Stimulated activated CD4-positive, alpha-beta T cell treated with anti-CD3 and anti-CD28 coated beads, Interleukin-1b, Interleukin-23, amount 100 ng/mL, for 1 hour (primary cell): ENCODE measurements around the gene NOS2.
"Not testable (repeated sequence)": the region's sequence is repeated elsewhere in the genome, so short reads cannot be mapped to it uniquely, and the experiment has no call there.

Experiments used
- DNase-seq, 2 donors: peaks; one replicate each; pipeline ENCODE4 v3.0.0-alpha.2; 2020; ENCODE audit warnings: low read depth in 2 of 2

The NOS2 gene

DNA sequence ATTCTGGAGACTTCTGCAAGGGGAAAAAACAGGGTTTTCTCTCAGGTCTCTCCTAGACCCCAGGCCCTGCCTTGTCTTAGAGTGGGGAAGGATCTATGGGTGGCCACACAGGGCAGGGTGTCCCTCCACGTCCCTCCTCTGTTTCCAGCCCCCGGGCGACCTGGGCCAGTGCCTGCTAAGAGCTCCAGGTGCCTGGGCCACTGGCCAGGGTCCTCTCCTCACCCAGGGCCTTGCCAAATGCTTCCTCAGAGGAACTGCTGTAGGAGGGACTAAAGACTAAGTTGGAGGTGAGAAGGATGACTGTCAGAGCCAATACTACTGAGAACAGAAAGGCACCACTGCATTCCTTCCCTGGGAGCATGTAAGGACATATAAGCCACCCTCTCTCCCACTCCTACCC lies 11.4 kb downstream of the NOS2 start:
- DNase-seq: no peak

DNA sequence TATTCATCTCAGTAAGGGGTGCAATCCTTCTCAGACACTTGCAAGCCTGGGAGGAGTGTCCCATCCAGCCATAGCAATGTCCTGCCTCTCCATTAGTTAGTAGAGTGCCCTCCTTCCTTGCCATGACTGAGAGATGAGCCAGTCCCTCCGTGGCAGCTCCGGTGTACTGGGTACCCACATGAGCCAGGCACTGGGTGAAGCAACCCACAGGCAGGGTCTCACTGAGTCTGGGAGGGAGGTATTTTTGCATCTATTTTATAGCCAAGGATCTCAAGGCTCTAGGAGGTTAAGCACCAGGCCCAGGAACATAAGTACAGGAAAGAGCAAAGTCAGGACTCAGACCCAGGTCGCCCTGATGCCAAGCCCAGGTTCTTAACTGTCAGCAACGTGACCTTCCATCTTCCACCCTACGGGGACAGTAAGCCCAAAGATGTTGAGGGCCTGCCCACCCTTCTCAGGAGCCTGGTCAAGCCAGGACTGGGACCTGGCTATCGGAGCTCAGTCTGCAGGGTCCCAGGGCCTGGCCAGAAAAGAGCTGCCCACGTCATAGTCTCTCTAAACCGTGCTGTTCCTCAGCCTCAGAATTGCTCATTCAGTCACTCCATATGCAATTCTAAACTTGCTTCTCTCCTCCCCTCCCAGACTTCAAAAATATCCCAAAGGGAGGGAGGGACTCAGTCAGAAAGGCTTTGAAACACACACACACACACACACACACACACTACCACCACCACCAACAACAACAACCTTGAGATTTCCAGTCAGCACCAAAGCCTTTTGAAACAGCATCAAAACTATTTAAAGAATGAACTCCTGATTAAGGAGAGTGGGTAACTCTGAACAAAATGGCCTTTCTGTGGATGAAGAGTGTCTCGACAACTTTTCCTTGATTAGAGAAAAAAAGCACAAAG lies 16.6 kb downstream of the NOS2 start:
- no peak for DNase-seq

DNA sequence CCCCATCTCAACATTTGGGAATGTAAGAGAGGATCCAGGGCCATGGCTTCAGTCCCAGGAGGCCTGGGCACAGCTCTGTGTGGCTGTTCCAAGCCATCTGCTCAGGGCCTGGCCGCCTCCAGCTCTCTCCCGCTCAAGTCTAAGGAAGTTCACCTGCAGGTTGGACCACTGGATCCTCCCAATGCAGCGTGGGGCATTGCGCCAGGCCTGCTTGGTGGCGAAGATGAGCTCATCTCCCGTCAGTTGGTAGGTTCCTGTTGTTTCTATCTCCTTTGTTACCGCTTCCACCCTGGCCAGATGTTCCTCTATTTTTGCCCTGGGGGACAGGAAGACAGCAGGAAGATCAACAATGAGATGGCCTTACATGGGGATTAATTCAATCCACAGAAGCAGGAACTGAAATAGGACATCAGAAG lies 17.5 kb downstream of the NOS2 start:
- DNase-seq: no peak

DNA sequence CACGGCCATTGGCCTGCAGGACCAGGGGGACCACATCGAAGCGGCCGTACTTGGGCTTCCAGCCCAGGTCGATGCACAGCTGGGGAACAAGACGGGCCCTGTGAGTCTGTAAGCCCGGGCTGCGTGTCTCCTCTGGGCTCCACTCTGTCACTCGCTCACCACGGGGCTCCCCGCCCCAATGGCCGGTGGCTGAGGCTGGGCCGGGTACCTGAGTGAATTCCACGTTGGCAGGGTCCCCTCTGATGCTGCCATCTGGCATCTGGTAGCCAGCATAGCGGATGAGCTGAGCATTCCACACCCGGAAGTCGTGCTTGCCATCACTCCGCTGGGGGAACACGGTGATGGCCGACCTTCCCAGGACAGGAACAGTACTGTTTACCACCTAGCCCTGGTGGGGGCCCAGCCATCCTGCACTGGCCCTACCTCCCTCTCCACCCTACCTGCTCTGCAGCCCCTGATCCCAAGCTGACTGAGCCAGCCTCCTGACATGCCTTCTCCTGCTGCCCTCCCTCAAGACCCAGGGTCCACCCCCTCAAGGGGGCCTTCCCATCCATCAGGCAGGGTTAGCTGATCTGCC lies 19.4 kb downstream of the NOS2 start:
- no peak for DNase-seq

DNA sequence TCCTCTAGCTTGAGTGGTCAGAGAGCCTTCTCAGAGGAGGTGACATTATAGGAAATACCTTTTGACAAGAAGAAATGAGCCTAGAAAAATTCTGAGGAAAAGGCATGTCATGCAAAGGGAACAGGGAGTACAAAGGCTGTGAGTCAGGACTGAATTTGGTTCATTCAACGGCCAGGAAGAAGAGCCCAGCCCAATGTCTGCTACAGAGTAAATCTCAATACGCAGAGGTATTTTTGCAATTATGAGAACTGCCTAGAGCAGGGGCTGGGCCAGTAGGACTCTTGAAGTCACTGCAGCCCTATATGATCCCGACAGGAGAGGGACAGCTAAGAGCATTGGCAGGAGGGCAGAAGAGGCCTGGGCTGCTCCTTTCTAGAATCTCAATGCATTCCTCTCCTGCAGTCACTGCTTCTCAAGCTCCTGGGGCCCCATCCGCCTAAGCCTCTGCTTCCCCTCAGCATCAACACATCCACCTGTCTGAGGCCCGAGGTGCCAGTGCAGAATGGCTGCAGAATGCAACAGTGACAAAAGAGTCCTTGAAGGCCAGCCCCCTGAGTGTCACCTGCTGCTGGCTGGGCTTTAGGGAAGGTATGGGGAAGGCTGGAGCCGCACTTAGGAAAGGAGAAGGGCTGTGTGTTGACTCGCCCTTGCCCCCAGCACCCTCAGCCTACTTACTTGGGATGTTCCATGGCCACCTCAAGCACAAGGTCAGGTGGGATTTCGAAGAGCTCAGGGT lies 20.1 kb downstream of the NOS2 start:
- DNase-seq: no peak

DNA sequence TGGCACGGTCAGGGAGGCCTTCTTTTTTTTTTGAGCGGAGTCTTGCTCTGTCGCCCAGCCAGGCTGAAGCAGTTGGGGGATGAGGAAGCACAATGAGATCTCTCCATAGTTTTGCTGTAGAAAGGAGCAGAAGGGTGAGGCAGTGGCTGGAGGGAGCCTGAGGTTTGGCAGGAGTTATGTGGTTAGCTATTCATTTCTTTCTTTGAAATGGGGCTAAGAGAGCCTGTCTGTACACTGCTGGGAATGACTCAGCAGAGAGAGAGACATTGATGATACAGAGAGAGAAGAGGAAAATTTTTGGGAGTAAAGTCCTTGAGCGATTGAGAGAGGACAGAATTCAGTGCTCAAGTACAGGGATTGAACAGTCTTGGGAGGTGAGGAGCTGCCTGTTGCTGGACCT lies 22.1 kb downstream of the NOS2 start:
- DNase-seq: no peak

DNA sequence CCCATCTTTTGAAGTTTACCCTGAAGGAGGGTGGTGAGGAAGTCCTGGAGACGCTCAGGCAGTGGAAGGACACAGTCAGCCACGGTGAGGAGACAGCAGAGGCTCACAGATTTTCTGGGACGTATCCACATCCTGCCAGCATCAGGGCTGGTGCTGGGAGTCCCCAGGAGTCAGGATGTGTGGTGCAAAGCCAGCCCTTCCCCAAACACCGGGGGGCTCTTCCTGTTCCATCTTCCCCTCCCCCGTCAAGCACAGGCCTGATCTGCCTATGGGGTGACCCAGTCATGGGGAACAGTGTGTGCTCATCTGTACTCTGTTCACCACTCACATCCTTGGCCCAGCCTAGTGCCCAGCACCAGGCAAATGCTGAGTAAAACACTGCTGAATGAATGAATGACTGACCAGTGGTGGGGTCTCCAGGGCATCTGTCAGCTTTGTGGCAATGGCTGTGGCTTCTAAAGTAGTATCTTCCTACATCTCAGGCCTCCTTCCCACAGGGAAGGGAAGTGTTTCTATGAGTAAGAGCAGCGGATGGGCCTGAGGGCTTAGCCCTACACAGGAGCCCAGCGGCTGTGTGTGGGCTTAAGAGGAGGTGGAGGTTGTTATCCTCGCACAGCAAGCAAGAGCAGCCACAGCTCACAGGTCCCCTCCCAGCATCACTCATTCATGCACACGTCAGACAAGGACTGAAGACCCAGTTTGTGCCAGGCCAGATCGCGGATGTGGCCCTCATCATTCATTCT lies 23.3 kb downstream of the NOS2 start:
- no peak for DNase-seq

DNA sequence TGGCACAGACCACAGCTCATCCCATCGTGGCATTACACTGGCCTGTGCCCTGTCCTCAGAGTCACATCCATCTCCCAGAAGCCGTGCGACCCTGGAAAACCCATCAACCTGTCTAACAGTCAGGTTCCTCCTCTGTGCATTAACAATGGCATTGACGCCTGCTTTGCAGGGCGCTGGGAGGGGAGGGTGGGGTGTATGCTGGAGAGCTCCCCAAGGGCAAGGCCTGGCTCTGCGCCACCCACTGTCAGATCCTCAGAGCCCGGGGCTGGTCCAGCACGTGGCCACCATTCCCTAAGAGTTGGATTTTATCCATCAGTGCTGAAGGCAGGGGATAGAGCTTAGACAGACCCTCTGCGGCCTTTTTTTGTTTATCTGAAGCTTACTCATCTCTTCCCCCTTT lies 28.7 kb downstream of the NOS2 start:
- DNase-seq: no peak

DNA sequence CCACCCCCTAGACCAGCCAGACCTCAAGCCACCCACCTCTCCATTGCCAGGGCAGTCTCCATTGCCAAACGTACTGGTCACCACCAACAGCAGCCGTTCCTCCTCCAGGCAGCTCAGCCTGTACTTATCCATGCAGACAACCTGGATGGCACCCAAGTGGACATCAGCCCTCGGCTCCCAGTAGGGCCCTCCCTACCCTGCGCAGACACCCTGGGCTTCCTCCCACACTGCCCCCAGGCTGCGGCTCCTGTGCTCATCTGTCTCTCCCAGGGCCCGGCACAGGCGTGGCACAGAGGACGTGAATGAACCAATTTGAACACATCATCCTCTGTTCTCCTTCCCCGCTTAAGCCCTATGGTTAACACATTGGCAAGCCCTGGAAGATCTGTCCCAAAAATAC lies 29.5 kb downstream of the NOS2 start:
- DNase-seq: no peak

DNA sequence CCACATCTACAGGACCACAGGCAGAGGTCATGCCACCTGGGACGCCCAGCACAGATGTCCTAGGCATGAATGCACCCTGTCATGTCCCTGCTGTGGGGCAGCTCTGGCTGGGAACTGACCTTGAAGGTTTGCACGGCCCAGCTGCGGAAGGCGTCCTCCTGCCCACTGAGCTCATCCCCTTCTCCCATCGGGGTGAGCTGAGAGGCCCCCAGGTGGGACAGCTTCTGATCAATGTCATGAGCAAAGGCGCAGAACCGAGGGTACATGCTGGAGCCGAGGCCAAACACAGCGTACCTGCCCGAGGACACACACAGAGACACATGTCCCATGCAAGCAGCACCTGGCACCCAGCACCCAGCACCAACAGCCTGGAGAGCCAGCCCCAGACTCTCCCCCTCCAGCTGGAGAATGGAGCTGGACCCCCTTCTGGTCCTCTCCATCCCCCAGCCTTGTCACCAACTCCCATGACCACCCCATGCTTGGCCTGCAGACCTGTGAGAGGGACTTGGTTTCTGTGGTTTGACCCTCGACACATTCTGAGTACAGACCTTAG lies 31.4 kb downstream of the NOS2 start:
- DNase-seq: no peak

DNA sequence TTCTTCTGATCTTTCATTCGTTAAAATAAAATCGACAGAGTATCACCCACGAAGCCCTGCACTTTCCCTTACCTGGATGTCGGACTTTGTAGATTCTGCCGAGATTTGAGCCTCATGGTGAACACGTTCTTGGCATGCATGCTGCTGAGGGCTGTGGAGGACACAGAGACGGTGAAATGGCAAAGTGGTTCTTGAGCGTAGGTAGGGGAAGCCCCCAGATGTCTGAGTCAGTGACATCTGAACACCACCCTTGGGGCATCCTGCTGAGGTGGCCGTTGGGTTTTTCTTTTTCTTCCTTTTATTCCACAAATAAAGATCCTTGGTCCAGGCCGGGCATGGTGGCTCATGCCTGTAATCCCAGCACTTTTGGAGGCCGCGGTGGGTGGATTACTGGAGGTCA lies 33.9 kb downstream of the NOS2 start:
- DNase-seq: no peak

DNA sequence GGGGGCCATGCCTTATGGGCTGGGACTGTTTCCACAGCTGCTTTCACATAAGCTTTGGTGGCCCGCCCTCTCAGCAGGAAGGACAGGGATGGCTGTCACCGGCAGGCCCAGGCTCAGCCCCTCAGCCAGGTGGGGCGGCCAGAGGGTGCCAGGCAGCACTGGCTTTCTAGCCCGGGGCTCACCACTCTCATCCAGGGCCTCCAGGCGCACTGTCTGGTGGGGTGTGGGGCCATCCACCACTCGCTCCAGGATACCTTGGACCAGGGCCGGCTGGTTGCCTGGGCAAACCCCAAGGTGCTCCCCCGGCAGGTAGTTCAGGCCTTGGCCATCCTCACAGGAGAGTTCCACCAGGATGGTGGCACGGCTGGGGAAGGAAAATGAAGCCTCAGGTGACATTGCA lies 35.0 kb downstream of the NOS2 start:
- DNase-seq: no peak

DNA sequence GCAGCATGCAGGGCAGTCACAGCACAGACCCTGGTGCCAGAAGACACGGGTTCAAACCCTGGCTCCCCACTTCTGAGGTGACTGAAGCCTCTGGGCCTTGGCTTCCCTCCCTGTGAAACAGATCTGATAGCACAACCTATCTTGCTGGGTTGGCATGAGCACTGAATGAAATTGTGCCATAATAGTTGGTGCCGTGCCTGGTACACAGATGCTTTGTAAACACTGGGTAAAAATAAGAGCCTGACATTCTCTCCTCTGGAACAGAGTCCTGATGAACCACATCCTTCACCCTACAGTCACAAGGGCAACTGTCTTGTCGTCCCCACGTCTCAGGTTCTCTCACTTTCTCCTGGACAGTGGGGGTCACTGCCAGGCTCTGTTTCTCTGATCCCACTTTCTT lies 35.7 kb downstream of the NOS2 start:
- no peak for DNase-seq

DNA sequence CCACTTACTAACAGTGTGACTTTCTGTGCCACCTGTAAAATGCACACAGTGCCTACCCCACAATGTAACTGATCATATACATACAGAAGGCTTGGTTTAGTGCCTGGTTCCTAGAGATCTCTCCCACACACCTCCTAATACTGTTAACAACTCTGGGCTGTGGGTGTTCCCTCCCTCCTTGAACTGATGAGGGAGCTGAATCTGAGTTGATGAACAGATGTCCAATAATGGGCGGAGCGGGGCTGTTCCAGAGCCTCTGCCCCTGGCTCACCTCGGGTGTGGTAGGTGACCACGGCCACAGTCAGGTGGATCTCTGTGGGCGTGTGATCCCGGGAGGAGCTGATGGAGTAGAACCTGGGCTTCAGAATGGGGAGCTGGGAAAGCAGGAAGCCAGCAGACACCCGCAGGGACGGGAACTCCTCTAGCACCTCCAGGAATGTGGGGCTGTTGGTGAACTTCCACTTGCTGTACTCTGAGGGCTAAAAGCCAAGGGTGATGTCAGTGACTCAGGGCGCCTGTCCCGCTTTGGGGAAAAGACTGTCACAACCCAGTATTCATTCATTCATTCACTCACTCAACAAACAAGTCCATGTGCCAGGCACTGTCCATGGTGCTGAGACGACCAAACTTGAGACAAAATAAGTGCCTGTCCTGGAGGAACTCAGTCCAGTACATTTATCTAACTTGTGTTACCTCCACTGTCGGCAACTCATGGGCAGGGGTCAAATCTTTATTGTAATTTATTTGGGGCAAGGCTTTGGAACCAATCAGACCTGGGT lies 37.6 kb downstream of the NOS2 start:
- DNase-seq: no peak

DNA sequence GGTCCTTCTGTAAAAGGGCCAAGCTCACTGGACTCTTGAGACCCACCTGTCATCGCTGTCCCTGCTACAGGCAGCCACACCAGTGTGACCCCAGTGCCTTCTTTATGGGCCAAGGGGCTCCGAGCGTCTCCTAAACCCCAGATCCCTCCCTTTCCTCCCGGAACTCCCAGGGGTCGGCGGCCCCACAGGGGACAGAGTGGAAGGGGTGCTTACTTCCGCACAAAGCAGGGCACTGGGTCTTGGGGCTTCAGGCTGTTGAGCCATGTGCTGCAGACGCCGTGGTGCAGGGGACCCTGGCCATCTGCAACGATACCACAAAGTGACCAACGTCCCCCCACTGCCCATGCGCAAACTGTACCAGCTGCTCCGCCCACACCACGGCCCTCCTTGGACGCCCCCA lies 39.4 kb downstream of the NOS2 start:
- DNase-seq: not testable (repeated sequence)

DNA sequence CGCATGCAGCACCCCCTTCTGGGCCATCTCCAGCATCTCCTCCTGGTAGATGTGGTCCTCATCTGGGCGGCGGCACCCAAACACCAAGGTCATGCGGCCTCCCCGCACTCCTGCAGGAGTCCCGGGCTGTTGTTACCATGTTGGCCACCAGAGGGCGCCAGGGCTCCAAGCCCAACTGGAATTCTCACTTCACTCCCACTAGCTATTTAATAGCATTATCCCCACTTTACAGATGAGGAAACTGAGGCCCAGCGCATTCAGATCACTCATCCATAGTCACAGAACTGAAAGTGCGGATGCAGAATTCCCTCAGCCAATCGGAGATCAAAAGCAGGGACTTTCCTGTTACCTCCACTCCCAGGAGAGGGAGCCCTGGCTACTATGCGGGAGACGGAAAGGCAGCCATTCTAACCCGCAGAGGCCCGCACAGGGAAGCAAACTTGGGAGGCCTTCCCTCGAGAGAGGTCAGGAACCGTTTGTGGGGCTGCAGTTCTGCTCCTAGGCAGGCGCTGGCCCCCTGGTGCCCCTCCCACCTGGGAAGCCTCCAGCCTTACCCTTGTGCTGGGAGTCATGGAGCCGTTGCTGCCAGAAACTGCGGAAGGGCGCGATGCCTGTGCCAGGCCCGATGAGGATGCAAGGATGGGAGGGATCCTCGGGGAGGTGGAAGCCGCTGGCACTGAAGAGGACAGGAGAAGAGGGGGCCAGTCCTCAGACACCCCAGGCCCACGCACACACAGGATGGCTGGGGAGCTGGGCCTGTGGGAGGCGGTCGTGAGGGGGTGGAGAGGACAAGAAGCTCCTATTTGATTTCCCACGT lies 40.1 kb downstream of the NOS2 start:
- DNase-seq: peak; percentile 23 to 68

DNA sequence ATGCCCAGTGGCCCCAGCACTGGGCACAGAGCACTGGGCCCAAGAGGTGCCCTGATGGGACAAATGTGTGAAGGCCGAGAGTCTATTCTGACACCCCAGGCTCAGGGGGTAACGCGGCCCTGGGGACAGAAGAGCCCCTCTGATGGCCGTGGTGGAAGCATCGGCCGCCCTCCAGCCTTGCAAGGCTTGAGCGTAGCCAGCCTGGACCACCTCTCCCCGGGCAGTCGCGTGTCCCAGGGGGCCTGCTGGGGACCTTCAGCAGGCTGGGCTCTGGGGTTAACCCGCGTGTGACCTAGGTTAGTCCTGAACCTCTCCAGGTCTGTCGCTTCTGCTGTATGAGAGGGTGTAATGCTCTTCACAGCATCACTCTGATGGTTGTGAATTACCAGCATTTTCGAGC lies 40.8 kb downstream of the NOS2 start:
- DNase-seq: no peak

DNA sequence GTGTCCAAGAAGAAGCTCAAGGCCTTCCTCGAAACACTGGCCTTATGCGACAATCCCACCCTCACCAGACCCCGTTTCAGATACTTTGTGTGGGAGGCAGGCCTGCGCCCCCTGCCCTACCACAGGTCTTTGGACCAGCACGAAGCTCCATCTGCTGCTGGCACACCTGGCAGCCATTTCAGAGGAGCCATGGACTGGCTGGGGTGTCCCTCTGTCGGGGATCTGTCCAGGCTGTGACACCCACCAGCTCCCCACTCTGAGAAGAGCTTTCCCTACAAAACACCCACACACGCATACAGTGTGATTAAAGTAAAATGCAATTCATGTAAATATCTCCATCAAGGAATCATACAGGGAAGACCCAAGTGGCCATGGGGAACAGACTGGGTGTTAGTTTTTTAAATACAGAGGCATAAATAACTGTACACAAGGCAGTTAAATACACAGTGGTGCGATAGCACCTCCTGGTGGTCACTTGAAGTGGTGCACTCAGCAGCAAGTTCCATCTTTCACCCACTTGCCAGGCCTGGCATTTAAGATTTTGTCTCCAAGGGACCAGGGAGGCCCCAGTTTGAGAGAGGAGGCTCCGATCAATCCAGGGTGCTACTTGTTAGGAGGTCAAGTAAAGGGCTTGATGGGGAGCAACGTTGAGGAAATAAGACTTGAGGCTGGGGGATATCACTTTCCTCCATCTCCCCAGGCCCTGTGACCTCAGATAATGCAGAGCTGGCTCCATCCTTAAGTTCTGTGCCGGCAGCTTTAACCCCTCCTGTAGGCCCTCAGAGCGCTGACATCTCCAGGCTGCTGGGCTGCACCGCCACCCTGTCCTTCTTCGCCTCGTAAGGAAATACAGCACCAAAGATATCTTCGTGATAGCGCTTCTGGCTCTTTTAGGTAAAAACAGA lies 43.6 kb downstream of the NOS2 start:
- peak; percentile 10 to 34 for DNase-seq
